ENCODE results near the gene GREB1.

GREB1 gene

DNA sequence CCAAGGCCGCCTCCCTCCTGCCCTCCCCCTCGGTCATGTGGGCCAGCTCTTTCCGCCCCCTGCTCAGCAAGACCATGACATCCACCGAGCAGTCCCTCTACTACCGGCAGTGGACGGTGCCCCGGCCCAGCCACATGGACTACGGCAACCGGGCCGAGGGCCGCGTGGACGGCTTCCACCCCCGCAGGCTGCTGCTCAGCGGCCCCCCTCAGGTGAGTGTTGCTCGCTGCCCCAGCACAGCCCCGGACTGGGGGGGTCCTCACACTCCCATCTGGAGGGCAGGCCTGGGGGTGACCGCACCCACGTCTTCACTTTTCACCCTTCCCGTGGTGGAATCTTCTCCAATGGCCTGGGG lies 84.8 kb downstream of the GREB1 start:
- no peak overlapping the region for H3K23ac ChIP-seq (ENCODE audit: low read length)
- peaks cover 12 to 17% of the 10 kb centered on the region in 2 experiments for H3K36me3 ChIP-seq (ENCODE audit: control insufficient read depth in 1 of 2, insufficient read depth in 2 of 2, low read length in 2 of 2)
- no peak overlapping the region for H3K14ac ChIP-seq (ENCODE audit: low read length)
- H2BK120ac ChIP-seq (ENCODE audit: insufficient read depth, low read length, poor library complexity) = no peak overlapping the region
- no peak overlapping the region for H3K18ac ChIP-seq (ENCODE audit: low read length)
- no peak for DNase-seq
- no peak overlapping the region for H3K4me2 ChIP-seq (ENCODE audit: low read length)
- H3K4me1 ChIP-seq (ENCODE audit: control insufficient read depth in 1 of 2, insufficient read depth in 2 of 2, low read length in 2 of 2) = peaks cover 3% of the 10 kb centered on the region in 2 experiments
- H2AFZ ChIP-seq (ENCODE audit: insufficient read depth, low read length, poor library complexity) = no peak overlapping the region
- H3K27me3 ChIP-seq (ENCODE audit: insufficient read depth, low read length) = no peaks in the 10 kb centered on the region
- no peaks in the 10 kb centered on the region for H3K79me1 ChIP-seq (ENCODE audit: low read length)
- H3K27ac ChIP-seq (ENCODE audit: low read depth, low read length) = no peak overlapping the region
- H2BK12ac ChIP-seq (ENCODE audit: low read length) = no peak overlapping the region
- H4K91ac ChIP-seq (ENCODE audit: low read depth, low read length) = no peak overlapping the region
- H2BK5ac ChIP-seq (ENCODE audit: low read depth, low read length, poor library complexity) = no peak overlapping the region
- no CpG with 5 or more reads among the region's 20 CpGs for WGBS (ENCODE audit: extremely low coverage, insufficient coverage, insufficient read length)
- no peaks in the 10 kb centered on the region for H3K79me2 ChIP-seq (ENCODE audit: control insufficient read depth, insufficient read depth, low read length, poor library complexity)
- H2AK5ac ChIP-seq (ENCODE audit: low read length) = no peak overlapping the region
- H3K4me3 ChIP-seq (ENCODE audit: low read depth, low read length) = no peak overlapping the region
- no peak overlapping the region for H3K4ac ChIP-seq (ENCODE audit: low read depth, low read length)
- H3K9ac ChIP-seq (ENCODE audit: low read length) = no peak overlapping the region
- no peak overlapping the region for H4K12ac ChIP-seq (ENCODE audit: low read depth, low read length)
- H3K9me3 ChIP-seq (ENCODE audit: insufficient read depth, low read depth, low read length) = no peaks in the 10 kb centered on the region
- H4K8ac ChIP-seq (ENCODE audit: low read depth, low read length) = no peak overlapping the region

DNA sequence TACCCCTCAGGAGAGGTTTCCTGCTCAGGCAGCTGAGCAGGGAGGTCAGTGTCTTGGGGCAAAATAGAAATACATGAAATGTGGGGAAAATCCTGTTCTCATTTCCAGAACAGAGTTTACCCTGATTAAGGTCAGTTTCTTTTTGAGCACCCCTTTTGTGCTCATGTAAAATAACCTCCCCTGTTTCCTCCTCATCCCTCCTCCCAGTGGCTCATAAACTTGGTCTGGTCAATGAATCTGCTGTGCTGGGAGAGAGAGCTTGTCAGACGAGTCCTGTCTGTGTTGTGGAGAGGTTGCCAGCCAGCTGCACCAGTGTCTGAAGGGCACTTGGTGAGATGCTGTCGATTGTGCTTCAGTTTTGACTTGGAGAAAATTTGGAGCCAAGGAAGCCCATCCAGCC lies 87.6 kb downstream of the GREB1 start:
- H3K23ac ChIP-seq (ENCODE audit: low read length) = no peak overlapping the region
- H4K91ac ChIP-seq (ENCODE audit: low read depth, low read length) = no peak overlapping the region
- H2BK12ac ChIP-seq (ENCODE audit: low read length) = no peak overlapping the region
- DNase-seq = no peak
- H3K4me3 ChIP-seq (ENCODE audit: low read depth, low read length) = no peak overlapping the region
- no peaks in the 10 kb centered on the region for H3K79me2 ChIP-seq (ENCODE audit: control insufficient read depth, insufficient read depth, low read length, poor library complexity)
- H3K14ac ChIP-seq (ENCODE audit: low read length) = no peak overlapping the region
- no peaks in the 10 kb centered on the region for H3K27me3 ChIP-seq (ENCODE audit: insufficient read depth, low read length)
- no peak overlapping the region for H2BK120ac ChIP-seq (ENCODE audit: insufficient read depth, low read length, poor library complexity)
- H4K12ac ChIP-seq (ENCODE audit: low read depth, low read length) = no peak overlapping the region
- no peak overlapping the region for H3K27ac ChIP-seq (ENCODE audit: low read depth, low read length)
- no peak overlapping the region for H3K4me2 ChIP-seq (ENCODE audit: low read length)
- H2AK5ac ChIP-seq (ENCODE audit: low read length) = no peak overlapping the region
- H3K4me1 ChIP-seq (ENCODE audit: control insufficient read depth in 1 of 2, insufficient read depth in 2 of 2, low read length in 2 of 2) = peaks cover 3% of the 10 kb centered on the region in 2 experiments
- H3K79me1 ChIP-seq (ENCODE audit: low read length) = no peaks in the 10 kb centered on the region
- H3K4ac ChIP-seq (ENCODE audit: low read depth, low read length) = no peak overlapping the region
- H3K9me3 ChIP-seq (ENCODE audit: insufficient read depth, low read depth, low read length) = no peaks in the 10 kb centered on the region
- peaks cover 12 to 15% of the 10 kb centered on the region in 2 experiments for H3K36me3 ChIP-seq (ENCODE audit: control insufficient read depth in 1 of 2, insufficient read depth in 2 of 2, low read length in 2 of 2)
- H4K8ac ChIP-seq (ENCODE audit: low read depth, low read length) = no peak overlapping the region
- H3K9ac ChIP-seq (ENCODE audit: low read length) = no peak overlapping the region
- H2BK5ac ChIP-seq (ENCODE audit: low read depth, low read length, poor library complexity) = no peak overlapping the region
- H3K18ac ChIP-seq (ENCODE audit: low read length) = no peak overlapping the region
- H2AFZ ChIP-seq (ENCODE audit: insufficient read depth, low read length, poor library complexity) = no peak overlapping the region
- WGBS (ENCODE audit: extremely low coverage, insufficient coverage, insufficient read length) = no CpG with 5 or more reads among the region's 2 CpGs

DNA sequence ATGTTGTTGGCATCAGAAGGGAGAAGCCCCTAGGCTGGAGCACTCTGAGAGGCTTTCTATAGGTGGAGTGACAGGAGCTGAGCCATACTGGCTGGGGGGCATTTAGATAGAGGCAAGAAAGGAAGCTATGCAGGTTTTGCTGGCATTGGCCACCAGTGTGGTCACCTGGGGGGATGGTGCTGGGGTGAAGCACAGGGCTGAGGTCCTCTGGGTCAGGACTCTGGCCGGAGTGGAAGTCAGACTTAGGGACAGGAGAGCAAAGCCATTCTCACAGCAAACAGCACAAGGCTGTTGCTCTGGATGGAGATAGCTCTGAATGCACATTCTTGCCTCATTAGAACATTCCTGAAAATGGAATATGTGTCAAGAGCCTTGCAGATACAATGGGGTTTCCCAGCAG lies 88.8 kb downstream of the GREB1 start:
- Histone ChIP-seq H2BK5ac (ENCODE audit: low read depth, low read length, poor library complexity) (no peak overlapping the region), H3K23ac (ENCODE audit: low read length) (no peak overlapping the region), H3K9me3 (ENCODE audit: insufficient read depth, low read depth, low read length) (peaks cover 7% of the 10 kb centered on the region), H3K4me2 (ENCODE audit: low read length) (no peak overlapping the region), H2AFZ (ENCODE audit: insufficient read depth, low read length, poor library complexity) (no peak overlapping the region), H4K12ac (ENCODE audit: low read depth, low read length) (no peak overlapping the region), H3K14ac (ENCODE audit: low read length) (no peak overlapping the region), H3K27ac (ENCODE audit: low read depth, low read length) (no peak overlapping the region), H3K18ac (ENCODE audit: low read length) (no peak overlapping the region), H2BK120ac (ENCODE audit: insufficient read depth, low read length, poor library complexity) (no peak overlapping the region), H3K36me3 (ENCODE audit: control insufficient read depth in 1 of 2, insufficient read depth in 2 of 2, low read length in 2 of 2) (peaks cover 11 to 17% of the 10 kb centered on the region in 2 experiments), H3K4me3 (ENCODE audit: low read depth, low read length) (no peak overlapping the region), H3K4me1 (ENCODE audit: control insufficient read depth in 1 of 2, insufficient read depth in 2 of 2, low read length in 2 of 2) (peaks cover 3% of the 10 kb centered on the region in 2 experiments), H4K91ac (ENCODE audit: low read depth, low read length) (no peak overlapping the region), H4K8ac (ENCODE audit: low read depth, low read length) (no peak overlapping the region), H3K79me1 (ENCODE audit: low read length) (no peaks in the 10 kb centered on the region), H2AK5ac (ENCODE audit: low read length) (no peak overlapping the region), H3K79me2 (ENCODE audit: control insufficient read depth, insufficient read depth, low read length, poor library complexity) (no peaks in the 10 kb centered on the region), H2BK12ac (ENCODE audit: low read length) (no peak overlapping the region), H3K9ac (ENCODE audit: low read length) (no peak overlapping the region), H3K27me3 (ENCODE audit: insufficient read depth, low read length) (no peaks in the 10 kb centered on the region), H3K4ac (ENCODE audit: low read depth, low read length) (no peak overlapping the region)
- no CpG with 5 or more reads among the region's 1 CpG for WGBS (ENCODE audit: extremely low coverage, insufficient coverage, insufficient read length)
- no peak for DNase-seq

DNA sequence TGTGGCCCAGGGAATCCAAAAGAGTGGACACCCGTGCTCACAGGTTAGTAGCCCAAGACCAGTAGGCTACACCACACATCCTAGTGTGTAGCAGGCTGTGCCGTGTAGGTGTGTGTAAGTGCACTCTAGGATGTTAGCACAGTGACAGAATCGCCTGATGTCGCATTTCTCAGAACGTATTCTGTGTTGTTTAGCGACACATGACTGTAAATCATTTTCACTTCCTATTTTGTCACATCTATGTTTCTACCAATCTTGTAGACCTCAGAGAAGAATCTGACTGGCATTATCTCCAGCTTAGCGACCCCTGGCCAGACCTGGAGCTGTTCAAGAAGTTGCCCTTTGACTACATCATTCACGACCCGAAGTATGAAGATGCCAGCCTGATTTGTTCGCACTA lies 91.0 kb downstream of the GREB1 start:
- H3K23ac ChIP-seq (ENCODE audit: low read length) = no peak overlapping the region
- no CpG with 5 or more reads among the region's 10 CpGs for WGBS (ENCODE audit: extremely low coverage, insufficient coverage, insufficient read length)

More for the DNA sequence above, 91.0 kb downstream of the GREB1 start:
- Histone ChIP-seq H3K9me3 (ENCODE audit: insufficient read depth, low read depth, low read length) (peaks cover 7% of the 10 kb centered on the region), H3K9ac (ENCODE audit: low read length) (no peak overlapping the region), H3K4ac (ENCODE audit: low read depth, low read length) (no peak overlapping the region), H3K79me2 (ENCODE audit: control insufficient read depth, insufficient read depth, low read length, poor library complexity) (no peaks in the 10 kb centered on the region), H3K4me1 (ENCODE audit: control insufficient read depth in 1 of 2, insufficient read depth in 2 of 2, low read length in 2 of 2) (peaks cover 3% of the 10 kb centered on the region in 2 experiments), H3K18ac (ENCODE audit: low read length) (no peak overlapping the region), H4K12ac (ENCODE audit: low read depth, low read length) (no peak overlapping the region), H2BK12ac (ENCODE audit: low read length) (no peak overlapping the region), H2AK5ac (ENCODE audit: low read length) (no peak overlapping the region), H3K14ac (ENCODE audit: low read length) (no peak overlapping the region), H3K27ac (ENCODE audit: low read depth, low read length) (no peak overlapping the region), H4K8ac (ENCODE audit: low read depth, low read length) (no peak overlapping the region), H4K91ac (ENCODE audit: low read depth, low read length) (no peak overlapping the region), H2BK120ac (ENCODE audit: insufficient read depth, low read length, poor library complexity) (no peak overlapping the region), H3K36me3 (ENCODE audit: control insufficient read depth in 1 of 2, insufficient read depth in 2 of 2, low read length in 2 of 2) (peaks cover 5 to 12% of the 10 kb centered on the region in 2 experiments), H3K4me3 (ENCODE audit: low read depth, low read length) (no peak overlapping the region), H2BK5ac (ENCODE audit: low read depth, low read length, poor library complexity) (no peak overlapping the region), H3K27me3 (ENCODE audit: insufficient read depth, low read length) (no peaks in the 10 kb centered on the region), H2AFZ (ENCODE audit: insufficient read depth, low read length, poor library complexity) (no peak overlapping the region), H3K4me2 (ENCODE audit: low read length) (no peak overlapping the region), H3K79me1 (ENCODE audit: low read length) (no peaks in the 10 kb centered on the region)
- no peak for DNase-seq

Measured in trophoblast cell (in vitro differentiated cells and primary cell).